Heart left ventricle (tissue), 13 donors: ENCODE results near the gene SLC2A4RG.

Experiments
- CTCF ChIP-seq, 12 donors: fragments of 200-600 bp; sonication (generic) in 4 of 12; IDR thresholded peaks; one replicate each; pipeline versions ENCODE4 v1.5.0 to v1.8.0; 2018 to 2022; ENCODE audit warnings: antibody characterized with exemption in 12 of 12, mild to moderate bottlenecking in 5 of 12
- POLR2A ChIP-seq, 2 donors: fragments of 450-650 bp; IDR thresholded peaks; one replicate each; pipeline ENCODE4 v1.6.1; 2017; ENCODE audit warnings: antibody characterized with exemption in 2 of 2, mild to moderate bottlenecking in 2 of 2, moderate library complexity in 2 of 2
- donor health status: ischemic (EF 13 %, LVEDD 7.1; RV severe dilation, severe dysfunction).
- donor health status: DM: no; HTN: yes; CAD: no.
- donor health status: DM: no; HTN: no; CAD: no.
- donor health status: ischemic (EF 25% LVEDD 6.9; RV normal size, moderate dysfunction).
- donor health status: ischemic (EF 25% LVEDD 5.7; RV mildly dilated, moderate dysfunction).
- donor health status: ischemic (EF 35%, LVEDD 5.7; RV mildly dilated, moderate dysfunction).
- donor health status: nonischemic (EF 11% LVEDD 7.7; RV severe dilation, severe dysfunction).
- donor health status: DM: yes; HTN: yes; CAD: no.
- donor health status: PGD.
- donor health status: ischemic (EF 29% LVEDD 5.4; RV normal size, mild dysfunction).
- donor health status: nonischemic (EF 23%, LVEDD 6.1; RV moderate dilation, normal function).

DNA sequence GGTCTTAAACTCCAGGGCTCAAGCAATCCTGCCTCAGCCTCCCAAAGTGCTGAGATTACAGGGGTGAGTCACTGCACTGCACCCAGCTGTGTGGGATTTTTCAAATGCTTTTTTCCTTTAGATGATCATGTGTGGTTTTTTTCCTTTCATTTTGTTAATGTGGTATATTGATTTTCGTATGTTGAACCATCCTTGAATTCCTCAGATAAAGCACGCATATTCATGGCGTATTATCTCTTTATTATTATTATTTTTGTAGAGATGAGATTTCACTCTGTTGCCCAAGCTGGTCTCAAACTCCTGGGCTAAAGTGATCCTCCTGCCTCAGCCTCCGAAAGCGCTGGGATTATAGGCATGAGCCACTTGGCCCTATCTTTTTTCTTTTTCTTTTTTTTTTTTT lies 24.7 kb upstream of the SLC2A4RG start:
- TF ChIP-seq CTCF (IDR thresholded peaks at IDR 0.05): no peak
- TF ChIP-seq POLR2A (IDR thresholded peaks at IDR 0.05): no peak
